ENCODE measurements around the gene AGER.
"Not testable (repeated sequence)": the region's sequence is repeated elsewhere in the genome, so short reads cannot be mapped to it uniquely, and the experiment has no call there.

Gene AGER

DNA sequence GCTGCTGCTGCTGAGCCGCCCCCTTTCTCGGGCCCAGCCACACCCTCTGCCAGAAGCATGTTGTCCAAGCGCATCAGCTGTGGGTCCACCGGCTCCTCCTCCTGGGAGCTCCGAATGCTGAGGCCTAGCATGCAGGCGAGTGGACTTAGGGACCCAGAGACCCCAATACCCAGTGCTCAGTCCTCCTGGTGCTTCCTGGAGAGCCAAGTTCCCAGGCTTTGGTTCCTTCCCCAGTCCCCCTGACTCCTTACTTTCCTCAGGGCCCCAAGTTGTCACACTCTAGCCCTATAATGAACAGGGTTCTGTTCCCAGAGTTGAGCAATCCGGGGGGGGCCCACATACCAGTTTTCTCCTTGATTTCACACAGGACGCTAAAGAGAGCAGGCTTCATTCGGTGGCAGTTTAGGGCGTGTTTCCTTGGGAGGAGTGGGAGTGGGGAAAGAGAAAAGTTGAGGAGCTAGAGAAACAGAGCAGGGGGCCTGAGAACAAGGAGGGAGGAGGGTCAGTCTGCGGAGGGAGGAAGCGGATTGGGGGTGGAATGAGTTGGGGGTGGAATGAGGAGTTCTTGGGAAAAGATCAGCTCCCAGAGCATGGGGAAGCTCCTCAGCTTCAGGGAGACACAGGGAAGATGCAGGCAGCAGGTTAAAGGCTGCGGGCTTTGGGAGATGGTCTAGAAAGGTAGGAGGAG, 4.5 kb upstream of the AGER start:
- no peak for DNase-seq
- in situ Hi-C loops (cut with MboI; ENCODE audit: low pct_unique_long_range_greater_than_20kb, low sequenced_read_pairs), result no loop called here

- DNase-seq; in situ Hi-C loops (cut with MboI; ENCODE audit: low pct_unique_long_range_greater_than_20kb, low sequenced_read_pairs): not testable (repeated sequence)
Observed at GRCh38 chr6:32187725-32188380, 3.8 kb upstream of the AGER start.

DNA sequence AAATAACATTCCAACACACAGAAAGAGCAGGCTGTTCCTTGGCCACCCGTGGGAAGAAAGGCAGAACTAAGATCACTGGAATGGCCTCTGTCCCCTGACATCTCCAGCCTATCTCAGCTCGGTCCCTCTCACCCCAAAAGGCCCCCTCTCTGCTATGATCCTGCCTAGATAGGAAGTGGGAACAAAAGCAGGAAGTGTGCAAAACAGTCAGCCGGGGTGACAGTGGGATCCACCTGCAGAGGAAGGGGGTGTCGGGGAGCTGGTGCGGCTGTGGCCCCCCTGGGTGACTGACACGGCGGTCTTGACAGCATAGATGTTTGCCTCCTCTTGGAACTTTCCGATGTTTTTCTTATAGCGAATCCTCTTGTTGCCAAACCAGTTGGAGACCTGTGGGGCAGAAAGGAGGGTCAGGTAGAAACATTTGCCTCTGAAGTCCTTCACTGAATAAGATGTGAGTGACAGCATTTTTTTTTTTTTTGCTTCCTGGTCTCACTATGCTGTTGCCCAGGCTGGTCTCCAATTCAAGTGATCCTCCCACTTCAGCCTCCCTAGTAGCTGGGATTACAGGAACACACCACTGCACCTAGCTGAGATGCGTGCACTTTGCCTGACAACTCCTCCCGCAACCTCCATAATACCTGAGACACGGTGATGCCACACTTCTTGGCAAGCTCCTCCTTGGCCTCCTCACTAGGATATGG, 3.1 kb upstream of the AGER start:
- in situ Hi-C loops (cut with MboI; ENCODE audit: low pct_unique_long_range_greater_than_20kb, low sequenced_read_pairs), result no loop called here
- no peak for DNase-seq

GRCh38 chr6:32186151-32186840, 2.2 kb upstream of the AGER start:
- DNase-seq; in situ Hi-C loops (cut with MboI; ENCODE audit: low pct_unique_long_range_greater_than_20kb, low sequenced_read_pairs): not testable (repeated sequence)

DNA sequence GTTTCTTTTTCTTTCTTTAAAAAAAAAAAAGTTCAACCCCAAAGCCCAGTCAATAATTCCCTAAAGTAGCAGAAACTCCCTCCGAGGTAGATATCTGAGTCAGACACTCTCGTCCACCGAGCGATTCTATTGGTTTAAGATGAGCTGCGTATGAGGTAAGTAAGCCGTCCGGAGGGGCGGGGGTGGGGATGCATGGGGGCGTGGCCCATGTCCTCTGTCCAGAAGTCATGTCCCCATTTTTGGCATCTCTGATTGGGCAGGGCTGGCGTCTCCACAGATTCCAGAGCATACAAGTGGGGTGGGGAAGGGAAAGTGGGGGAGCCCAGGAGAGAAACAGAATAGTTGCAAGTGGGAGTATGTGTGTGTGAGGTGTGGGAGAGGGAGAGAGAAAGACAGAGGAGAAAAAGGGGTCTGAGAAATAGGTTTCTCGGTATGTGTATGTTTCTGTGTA, 1.7 kb upstream of the AGER start:
- in situ Hi-C loops (cut with MboI; ENCODE audit: low pct_unique_long_range_greater_than_20kb, low sequenced_read_pairs); DNase-seq: not testable (repeated sequence)

GRCh38 chr6:32183483-32184083, 470 bp downstream of the AGER start:
- in situ Hi-C loops (cut with MboI; ENCODE audit: low pct_unique_long_range_greater_than_20kb, low sequenced_read_pairs), result no loop called here
- DNase-seq, result no peak

DNA sequence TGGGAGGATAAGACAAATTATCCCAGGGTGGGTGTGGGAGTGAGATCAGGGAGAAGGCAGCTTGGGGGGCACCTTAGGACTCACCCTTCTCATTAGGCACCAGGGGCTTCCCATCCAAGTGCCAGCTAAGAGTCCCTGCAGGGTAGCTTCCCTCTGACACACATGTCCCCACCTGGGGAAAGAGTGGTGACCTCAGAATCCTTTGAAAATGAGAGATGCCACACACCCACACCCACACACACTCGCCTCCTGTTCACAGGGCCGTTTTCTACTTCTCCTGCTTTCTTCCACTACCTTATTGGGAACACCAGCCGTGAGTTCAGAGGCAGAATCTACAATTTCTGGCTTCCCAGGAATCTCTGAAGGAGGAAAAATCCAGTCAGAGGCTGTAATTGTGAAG, 1.0 kb downstream of the AGER start:
- in situ Hi-C loops (cut with MboI; ENCODE audit: low pct_unique_long_range_greater_than_20kb, low sequenced_read_pairs), result no loop called here
- no peak for DNase-seq

- in situ Hi-C loops (cut with MboI; ENCODE audit: low pct_unique_long_range_greater_than_20kb, low sequenced_read_pairs), result no loop called here
- DNase-seq, result no peak
Observed at GRCh38 chr6:32182555-32182981, 1.5 kb downstream of the AGER start.

- in situ Hi-C loops (cut with MboI; ENCODE audit: low pct_unique_long_range_greater_than_20kb, low sequenced_read_pairs), result no loop called here
- no peak for DNase-seq
Observed at GRCh38 chr6:32181915-32182529, 2.0 kb downstream of the AGER start.

DNA sequence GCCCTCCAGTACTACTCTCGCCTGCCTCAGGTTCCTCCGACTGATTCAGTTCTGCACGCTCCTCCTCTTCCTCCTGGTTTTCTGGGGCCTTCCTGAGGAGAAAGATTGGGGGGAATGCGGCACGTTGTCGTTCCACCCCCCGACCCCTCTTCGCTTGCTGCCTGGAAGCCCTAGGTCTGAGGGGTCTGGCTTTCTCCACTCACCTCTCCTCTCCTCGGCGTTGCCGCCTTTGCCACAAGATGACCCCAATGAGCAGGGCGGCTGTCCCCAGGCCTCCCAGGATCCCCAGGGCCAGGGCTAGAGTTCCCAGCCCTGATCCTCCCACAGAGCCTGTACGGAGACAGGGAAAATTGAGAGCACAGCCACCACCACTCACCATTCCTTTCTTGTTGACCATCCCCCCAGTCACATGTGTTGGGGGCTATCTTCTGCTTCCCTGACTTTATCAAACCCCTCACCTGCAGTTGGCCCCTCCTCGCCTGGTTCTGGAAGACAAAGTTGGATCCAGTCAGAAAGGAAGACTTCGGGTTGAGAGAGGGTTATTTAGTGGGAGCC, 2.8 kb downstream of the AGER start:
- DNase-seq, result no peak
- in situ Hi-C loops (cut with MboI; ENCODE audit: low pct_unique_long_range_greater_than_20kb, low sequenced_read_pairs), result no loop called here

GRCh38 chr6:32179766-32180405, 4.2 kb downstream of the AGER start:
- no peak for DNase-seq
- in situ Hi-C loops (cut with MboI; ENCODE audit: low pct_unique_long_range_greater_than_20kb, low sequenced_read_pairs), result no loop called here

DNA sequence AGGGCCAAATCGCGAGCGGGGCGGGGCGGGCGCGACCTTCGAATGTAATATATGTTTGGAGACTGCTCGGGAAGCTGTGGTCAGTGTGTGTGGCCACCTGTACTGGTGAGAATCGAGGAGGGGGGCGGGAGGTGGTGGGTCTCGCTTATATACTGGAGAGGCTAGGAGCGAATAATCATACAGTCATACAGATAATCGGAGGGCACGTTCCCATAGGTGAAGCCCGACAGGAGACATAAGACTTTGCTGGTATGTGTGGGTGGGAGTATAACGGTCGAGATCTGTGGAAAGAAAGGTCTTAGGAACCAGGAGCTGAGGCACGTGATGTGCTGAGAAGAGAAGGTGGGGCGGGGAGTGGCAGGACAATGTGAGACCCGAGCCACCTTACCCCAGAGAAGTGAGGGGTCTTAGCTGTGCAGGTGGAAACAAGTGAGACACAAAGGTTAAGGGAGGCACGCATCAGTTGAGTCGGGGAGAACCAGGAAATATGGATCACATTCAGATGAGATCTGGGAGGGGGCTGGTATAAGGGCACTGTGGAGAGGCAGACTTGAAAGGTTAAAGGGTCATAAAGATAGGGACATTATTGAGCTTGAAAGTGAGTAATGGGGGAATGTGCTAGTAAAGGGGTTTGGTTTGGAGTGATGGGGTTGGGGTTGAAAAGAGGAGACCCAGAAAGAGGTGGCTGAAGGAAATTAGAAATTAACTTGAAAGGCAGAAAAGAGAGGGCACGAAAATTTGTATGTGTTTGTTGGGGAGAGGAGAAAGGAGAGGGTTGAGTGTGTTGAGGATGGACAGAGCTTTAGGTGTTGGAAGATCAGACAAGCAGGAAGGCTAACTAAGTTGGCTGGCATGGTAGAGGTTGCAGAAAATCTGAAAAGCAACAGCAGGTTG, 5.3 kb downstream of the AGER start:
- DNase-seq, result peak; percentile 40
- in situ Hi-C loops (cut with MboI; ENCODE audit: low pct_unique_long_range_greater_than_20kb, low sequenced_read_pairs), result no loop called here

DNA sequence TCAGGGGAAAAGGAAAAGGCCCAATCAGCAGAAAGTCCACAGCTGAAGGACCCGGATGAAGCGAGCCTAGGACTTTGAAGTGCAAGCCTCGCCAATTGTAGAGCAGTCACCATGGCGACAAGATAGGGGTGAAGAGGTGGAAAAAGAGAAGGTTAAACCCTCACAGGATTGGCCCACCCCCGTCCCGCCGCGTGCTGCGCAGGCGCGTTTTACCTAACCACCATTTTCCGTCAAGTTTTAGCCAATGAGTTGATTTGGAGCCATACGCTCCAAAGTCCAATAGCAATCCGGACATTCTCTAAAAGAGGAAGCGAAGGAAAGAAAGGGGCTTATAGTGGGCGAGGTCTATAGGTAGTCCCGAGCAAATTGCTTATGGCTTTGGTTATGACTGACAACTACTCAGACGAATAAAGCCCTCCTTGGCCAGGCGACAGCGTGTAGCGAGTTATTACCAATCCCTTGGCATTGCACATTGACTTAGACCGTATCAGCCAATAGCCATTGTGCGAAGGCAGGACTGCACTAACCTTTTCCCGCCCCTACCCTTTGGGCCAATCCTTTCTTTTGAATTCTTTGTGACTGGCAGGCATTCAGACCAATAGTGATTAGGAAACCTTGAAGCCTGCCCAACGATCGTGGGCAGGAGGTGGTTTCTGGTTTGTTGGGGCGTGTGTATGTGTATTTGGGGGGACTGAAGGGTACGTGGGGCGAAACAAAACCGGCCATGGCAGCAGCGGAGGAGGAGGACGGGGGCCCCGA, 6.1 kb downstream of the AGER start, which contains the start of gene RNF5:
Gene RNF5 (plus strand): TSS at position 618 of the 759 bp plus-strand sequence. CDS start 107 bp downstream, at position 725.
- in situ Hi-C loops (cut with MboI; ENCODE audit: low pct_unique_long_range_greater_than_20kb, low sequenced_read_pairs), result no loop called here
- DNase-seq, result peak; percentile 99

DNA sequence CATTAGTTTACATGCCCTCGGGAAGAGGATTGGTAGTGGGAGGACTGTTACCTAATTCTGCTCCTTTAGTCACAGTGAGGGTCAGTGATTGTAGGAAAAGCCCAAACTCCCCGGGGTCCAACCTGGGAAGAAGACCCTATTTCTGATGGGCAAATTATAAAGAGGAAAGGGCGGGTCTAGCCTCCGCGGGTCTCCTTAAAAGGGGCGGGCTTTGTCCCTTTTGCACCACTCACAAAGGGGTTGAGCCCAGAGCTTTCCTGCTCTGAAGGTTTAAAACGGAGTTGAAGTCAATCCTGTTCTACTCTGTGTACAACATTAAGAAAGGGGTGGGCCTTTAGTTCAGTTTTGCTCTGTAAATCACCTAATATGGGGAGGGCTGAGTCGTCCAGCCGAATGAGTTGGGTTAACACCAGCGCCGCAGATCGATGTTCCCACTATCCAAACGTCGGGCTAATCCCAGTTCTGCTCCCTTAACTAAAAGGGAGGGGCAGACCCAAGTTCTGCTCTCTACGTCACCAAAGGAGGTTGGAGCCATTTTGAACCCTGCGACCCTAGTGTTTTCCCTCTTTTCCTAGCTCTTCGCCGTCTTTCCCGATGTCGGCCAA, 6.8 kb downstream of the AGER start:
- no peak for DNase-seq
- in situ Hi-C loops (cut with MboI; ENCODE audit: low pct_unique_long_range_greater_than_20kb, low sequenced_read_pairs), result no loop called here

DNA sequence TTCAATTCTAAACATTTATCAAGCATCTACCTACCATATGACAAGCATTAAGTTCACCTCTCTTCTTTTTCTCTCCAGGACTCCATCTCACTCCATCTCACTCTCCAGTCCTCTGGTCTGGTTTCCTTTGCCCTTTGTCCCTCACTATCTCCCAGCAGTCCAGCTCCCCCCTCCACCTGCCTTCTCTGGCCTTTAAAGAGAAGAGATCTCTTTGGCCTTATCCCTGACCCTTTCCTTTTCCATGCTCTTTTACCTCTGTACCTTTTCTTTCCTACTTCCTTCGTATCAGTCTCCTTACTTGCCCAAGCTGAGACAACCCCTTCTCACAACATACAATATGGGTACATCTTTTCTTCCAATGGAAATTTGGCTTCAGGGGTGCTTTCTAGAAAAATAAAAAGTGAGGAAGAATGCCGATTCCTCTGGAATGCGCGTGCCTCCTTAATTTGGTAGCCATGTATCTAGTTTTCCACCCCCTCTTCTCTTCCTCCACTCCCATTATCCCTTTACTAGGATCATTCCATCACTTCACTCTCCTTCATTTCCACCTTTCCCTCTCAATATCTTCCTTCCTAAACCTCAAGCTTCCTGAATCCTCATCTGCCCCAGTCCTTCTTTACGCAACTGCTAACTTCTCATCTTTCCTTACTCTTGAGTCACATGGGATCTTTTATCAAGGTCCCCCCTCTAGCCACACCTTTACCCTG, 7.4 kb downstream of the AGER start:
- in situ Hi-C loops (cut with MboI; ENCODE audit: low pct_unique_long_range_greater_than_20kb, low sequenced_read_pairs), result no loop called here
- DNase-seq, result no peak
